GM18909 (cell line): ENCODE data around the gene WWOX.

Source experiments
- ATAC-seq: cut with Tn5 transposase; IDR thresholded peaks from one replicate; pipeline ENCODE4 v1.9.1; 2021; ENCODE audit warnings: mild to moderate bottlenecking; ENCODE audit not compliant: unreplicated experiment, poor library complexity

The WWOX gene

DNA sequence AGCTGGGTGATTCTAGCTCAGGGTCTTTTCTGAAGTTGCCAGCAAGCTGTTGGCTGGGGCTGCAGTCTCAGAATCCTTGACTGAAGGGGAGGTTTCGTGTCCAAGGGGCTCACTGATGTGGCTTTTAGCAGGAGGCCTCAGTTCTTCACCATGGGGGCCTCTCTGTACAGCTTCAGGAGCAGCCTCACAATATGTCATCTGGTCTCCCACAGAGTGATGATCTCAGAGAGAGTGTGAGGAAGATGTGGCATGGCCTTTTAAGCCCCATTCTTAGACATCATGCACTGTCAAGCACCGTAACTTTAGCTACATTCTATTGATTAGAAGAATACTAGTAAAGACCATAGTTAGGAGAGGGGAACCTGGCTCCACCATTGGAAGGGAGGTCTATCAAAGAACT, 732.6 kb downstream of the WWOX start:
- no peak for ATAC-seq

DNA sequence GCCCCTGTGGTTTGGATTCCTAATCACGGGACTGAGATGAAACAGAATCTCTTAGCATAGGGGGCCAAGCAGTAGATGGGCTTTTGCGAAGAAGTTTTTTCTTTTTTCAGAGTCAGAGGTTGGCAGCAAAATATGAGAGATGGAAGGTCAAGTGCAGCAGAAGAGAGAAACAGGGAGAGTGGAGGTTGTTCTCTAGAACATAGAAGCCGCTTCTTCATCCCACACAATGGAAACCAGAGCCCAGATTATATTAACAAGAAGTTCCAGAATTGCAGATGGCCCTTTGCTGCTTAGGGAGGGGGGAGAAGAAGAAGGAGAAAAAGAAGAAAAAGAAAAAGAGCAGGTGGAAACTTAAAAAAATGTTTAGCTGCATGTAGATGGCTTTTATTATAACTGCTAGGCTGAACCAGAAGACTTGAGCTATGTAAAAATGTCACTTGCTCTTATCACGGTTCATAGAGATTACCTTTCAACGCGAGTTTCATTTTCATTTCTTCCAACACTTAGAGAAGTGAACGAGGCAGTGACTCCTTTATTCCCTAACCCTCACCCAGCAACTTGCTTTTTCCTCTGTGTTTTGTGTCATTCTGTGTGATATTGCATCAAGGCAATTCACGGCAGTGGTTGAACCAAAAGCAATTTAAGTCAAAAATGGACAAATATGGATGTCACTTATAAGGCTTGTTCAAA, 737.5 kb downstream of the WWOX start:
- no peak for ATAC-seq

DNA sequence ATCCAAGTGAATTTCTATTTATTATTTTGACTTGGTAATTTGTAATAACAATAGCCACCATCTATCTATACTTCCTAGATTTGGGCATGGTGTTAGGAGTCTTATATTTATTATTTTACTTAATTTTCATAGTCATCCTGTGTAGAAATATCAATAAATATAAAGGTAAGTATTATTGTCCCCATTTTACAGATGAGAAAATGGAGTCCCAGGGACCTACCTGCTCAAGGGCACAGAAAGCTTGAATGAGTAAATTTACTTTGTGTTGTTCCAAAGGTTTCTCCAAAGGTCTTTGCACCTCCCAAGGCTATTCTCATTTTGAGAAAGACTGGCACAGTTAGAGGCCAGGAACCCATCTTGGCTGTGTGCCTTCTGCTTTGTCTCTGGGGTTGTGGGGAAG, 738.3 kb downstream of the WWOX start:
- no peak for ATAC-seq

DNA sequence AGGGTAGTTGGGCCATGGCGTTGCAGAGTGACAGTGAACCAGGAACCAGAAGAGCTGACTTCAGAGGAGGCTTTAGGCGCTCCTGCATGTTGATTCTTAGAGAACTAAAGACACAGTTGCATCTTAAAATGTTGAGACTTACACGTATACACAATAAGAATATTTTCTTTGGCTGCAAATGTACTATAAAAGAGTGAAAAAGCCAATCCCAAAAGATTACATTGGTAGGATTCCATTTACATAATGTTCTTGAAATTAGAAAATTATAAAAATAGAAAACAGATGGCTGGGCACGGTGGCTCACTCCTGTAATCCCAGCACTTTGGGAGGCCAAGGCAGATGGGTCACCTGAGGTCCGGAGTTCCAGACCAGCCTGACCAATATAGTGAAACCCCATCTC, 738.8 kb downstream of the WWOX start:
- no peak for ATAC-seq

DNA sequence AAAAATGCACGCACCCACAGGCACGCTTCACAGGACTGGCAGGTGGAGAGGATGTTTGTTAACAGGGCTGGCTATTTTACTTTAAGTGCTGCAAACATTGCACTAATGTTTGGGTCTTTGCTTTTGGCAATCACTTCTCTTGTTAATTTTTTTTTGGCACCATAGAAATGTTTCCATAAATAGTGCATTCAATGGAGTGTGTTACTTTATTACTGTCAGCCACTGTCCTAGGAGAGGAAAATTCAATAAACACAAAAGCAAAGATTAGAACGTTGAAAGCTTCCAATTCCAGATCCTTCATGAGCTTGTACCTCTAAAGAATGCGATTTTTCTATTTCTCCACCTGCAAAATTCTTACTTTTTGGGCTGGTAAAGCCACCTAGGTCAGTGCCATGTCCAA, 743.5 kb downstream of the WWOX start:
- no peak for ATAC-seq

DNA sequence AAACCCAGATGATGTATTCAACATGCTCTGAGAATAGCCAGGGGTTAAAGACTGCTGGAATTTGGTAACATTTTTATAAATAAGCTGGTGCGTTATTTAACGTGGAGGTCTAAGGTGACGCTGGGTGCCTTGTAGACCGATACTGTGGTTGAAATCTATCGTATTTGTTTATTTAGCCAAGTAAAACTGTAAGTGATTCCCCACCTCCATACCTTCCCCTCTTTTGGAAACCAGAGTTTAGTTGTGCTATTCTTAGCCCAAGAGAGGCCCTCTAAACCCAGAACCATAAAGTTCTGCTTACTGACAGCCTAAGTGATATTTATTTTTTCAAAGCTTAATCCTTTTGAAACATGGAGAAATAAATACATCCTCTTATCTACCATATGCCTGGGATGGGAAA, 744.5 kb downstream of the WWOX start:
- no peak for ATAC-seq

DNA sequence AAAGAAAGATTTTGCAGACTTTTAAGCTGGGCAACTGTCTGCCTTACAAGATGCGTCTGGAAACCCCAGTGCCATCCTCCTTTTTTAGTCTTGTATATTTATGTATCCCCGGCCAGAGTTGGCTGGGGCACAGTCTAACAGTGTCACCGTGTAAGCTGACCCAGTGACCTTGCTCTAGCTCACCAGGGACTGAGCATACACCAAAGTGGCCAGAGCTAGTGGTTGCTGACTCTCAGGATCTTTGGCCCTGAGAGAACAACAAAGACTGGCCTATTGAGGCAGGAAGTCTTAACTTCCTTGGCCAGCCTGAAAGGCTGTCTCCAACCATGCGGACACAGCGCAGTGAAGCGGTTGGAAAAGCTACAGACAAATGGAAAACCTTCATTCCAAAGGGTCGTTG, 745.2 kb downstream of the WWOX start:
- no peak for ATAC-seq

DNA sequence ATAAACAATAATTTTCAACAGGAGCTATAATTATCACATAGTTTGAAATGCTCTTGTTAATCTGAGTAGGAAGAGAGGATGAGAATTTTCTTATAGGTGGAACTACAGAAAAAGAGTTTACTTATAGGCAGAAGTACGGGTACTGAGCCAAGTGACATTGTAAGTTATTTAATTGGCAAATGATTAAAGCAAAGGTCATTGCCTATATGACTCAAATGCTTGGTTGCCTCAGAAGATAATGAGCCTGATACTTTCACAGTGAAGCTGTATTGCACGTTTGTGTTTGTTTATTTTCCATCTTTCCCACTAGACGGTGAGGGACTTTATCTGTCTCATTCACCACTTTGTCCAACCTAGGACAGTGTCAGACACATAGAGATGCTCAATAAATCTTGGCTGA, 751.8 kb downstream of the WWOX start:
- ATAC-seq: no peak

DNA sequence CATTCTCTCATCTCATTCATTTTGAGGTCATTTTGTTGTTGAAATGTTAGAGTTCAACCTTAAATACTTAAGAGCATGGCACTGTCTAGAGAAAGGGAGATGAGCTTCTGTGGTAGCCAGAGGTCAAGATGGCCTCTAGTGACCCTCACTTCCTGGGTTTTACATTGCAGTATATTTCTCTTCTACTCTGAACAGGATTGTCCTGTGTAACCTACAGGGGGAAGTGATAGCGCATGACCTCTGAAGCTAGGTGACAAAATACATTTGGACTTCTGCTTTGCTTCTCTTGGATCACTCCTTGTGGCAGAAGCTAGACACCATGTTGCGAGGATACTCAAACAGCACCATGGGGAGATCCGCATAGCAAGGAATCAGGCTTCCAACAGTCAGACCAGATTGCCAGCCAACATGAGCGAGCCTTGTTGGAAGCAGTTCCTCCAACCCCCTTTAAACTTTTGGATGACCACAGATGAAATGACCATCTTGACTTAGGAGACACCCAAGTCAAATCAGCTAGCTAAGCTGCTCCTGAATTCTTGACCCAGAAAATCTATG, 752.7 kb downstream of the WWOX start:
- ATAC-seq: no peak

DNA sequence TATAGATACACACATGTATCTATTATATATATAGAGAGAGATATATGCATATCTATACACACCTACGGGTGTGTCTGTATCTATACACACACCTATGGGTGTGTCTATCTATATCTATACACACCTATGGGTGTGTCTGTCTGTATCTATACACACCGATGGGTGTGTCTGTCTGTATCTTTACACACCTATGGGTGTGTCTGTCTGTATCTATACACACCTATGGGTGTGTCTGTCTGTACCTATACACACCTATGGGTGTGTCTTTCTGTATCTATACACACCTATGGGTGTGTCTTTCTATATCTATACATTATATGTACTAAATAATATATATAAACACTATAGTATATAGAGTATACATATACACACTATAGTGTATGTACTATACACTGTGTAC, 762.6 kb downstream of the WWOX start:
- ATAC-seq: no peak

DNA sequence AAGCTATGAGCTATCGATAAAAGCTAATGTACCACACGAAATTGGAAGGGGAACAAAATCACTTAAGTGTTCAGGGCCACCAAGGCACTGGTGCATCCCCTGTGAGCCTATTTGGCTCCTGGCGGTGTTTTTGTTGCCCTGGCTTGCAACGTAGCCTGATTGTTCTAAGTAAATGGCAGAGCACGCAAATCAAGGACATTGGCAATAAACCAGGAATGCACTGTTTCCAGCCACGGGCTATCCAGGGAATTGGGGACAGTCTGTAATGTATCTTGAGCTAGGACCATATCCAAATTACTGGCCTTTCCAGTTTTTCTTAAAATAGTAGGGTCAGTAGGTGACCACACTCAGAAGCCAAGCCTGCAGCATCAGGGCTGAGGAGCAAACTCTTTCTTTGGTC, 767.1 kb downstream of the WWOX start:
- ATAC-seq: no peak

DNA sequence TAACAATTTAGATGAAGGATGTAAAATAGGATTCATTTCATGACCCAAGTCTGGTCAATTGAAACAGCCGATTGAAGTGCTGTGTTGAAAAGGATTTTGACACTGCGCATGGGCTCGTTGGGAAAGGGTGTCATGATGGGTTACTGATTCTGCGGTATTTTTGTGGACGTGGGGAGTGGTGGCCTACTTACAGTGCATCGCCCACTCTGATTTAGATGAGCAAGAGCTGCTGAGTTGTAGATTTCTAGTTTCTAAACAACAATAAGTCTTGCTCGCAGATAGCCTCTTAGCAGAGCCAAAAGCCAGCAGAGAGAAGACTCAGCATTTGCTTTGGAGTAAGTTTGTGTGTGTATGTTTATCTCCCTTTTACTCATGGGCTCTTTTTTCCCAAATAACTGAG, 770.0 kb downstream of the WWOX start:
- ATAC-seq: no peak

DNA sequence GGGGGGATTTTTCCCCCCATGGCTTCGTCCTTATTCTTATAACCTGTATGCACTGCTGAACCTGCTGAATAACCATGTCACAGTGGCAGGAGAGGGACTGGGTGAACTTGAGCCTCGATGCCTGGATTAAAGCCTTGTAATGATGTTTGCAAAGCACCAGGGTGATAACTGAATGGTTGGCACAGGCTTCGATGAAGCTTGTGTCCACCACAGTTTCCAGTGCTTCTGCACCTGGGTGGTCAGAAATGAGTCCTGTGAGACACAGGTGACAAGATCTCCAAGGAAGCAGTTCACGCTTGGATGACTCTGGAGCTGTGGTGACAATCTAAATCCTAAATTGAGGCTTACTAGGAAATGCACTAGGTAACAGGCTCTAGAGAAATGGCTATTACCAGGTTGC, 771.8 kb downstream of the WWOX start:
- no peak for ATAC-seq

DNA sequence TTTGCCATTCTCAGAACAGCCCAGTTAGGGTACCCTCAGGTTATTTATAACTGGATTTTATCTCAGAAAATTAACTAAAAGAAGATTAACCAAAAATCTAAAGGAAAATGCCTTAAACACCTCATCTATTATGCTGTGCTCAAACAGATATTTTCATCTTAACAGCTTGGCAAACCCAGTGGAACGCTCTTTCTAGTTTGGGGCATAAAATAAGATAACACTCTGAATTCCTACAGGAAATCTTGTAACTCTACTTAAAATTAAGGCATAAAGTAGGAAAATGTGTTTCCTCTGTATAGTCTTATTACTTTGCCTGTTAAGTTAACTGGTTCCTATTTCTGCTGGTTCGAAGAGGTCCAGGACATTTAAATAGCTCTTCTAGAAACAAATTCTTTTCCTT, 777.2 kb downstream of the WWOX start:
- ATAC-seq: no peak

DNA sequence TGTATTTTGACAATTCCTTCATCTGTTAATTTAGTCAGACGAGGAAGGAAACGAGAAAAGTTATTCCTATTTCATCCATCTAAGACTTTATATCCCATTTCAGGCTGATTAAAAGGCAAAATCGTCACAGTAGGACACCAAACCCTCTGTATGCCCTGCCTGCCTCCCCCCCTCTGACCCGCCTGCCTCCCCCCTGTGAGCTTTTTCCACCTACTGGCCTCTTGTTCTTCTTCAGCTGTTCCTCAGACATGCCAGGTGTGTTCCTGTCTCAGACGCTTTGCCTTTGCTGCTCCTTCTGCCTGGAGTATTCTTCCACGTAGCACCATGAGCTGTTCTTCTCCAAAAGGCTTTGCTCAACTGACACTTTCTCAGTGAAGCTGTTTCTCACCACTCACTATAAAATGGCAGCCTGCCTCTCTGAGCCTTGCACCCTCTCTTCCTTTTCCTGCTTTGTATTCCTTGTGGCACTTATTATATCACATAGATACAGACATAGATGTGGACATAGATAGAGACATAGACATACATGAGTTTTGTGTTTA, 777.7 kb downstream of the WWOX start:
- ATAC-seq: no peak

DNA sequence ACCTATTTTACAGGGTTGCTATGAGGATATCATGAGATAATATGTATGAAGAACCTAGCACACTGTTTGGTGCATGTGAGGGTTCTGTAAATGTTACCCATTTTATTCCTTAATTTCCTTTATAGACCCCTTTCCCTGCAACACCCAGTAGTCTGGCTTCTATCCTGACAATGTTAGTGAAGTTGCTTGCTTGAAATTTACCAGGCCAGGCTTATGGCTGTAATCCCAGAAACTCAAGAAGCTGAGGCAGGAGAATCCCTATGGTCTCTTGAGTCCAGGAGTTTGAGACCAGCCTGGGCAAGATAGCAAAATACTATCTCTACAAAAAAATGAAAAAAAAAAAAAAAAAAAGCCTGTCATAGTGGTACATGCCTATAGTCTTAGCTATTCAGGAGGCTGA, 779.1 kb downstream of the WWOX start:
- ATAC-seq: no peak

DNA sequence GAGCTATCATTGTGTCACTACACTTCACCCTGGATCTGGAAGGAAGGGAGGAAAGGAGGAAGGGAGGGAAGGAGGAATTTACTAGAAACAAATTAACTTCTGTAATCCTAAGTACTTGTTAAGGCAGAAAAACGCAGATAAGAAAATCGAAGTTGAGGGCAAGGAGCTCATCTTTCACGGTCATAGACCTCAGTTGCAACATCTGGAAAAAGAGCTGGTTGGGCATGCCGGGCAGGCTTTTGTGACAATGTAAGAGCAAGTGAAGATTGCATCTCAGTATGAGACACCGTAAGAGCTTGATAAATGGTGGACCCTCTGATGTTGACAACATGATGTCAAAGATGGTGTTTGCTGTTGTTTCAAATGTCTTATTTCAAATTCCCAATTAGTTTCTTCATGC, 779.6 kb downstream of the WWOX start:
- ATAC-seq: no peak

DNA sequence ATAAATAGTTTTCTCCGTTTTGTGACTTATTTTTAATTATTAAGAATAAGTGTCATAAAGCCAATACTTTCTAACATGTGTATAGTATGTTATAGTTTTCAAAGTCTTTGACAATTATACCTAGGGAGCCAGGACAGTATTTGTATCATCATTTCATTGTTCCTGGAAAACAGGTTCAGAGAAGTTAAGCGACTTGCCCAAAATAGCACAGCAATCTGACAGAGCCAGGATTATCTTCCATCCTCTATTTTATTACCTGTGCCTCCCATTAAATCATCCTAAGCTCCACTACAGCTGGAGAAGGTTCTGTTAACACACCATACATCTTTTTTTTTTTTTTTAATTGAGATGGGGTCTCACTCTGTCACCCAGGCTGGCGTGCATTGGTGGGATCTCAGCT, 782.7 kb downstream of the WWOX start:
- no peak for ATAC-seq

DNA sequence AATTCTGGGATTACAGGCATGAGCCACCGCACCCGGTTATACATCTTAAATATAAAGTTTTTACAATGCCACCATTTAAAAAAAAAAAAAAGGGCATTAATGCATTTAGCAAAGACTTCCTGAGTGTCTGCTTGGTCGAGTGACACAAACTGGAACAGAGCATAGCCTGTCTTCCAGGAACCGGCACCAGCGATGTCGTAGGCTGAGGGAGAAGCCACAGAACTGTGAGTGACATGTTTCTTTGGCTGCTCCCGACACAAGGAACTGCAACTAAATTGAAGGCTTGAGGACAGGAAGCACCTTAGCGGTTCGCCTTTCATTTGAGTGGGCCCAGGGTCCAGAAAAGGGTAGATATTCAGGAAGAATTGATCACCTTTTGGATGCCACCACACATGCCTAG, 783.3 kb downstream of the WWOX start:
- no peak for ATAC-seq

DNA sequence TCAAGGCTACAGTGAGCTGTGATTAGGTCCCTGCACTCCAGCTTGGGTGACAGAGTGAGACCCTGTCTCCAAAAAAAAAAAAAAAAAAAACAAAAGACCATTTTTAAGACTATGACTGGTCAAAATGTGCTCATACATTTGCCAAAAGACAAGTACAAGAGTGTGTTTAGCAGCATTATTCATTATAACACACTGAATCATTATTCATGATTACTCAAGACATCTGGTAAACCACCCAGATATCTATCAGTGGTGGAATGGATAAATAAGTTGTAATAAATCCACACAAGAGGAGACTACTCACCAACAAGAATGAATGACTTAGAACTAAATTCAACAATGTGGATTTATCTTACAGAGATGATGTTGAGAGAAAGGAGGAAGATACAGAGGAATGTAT, 784.8 kb downstream of the WWOX start:
- no peak for ATAC-seq

DNA sequence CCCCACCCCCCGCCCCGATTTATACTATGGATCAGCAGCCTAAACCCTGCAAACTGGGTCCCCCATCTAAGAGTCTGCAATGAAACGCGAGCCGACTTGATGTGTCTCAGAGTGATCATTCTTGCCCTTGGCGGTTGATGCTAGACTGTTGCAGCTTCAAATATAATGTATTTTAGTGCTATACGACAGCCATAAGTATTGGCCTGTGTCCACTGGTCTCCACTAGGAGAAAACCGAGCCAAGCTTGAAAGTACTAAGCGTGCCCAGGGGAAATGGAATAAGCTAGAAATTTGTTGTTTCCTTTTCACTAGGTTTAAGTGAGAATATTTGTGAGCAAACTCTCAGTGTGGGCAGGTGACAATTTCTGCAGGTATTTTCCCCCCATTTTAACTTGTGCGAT, 789.9 kb downstream of the WWOX start:
- no peak for ATAC-seq

DNA sequence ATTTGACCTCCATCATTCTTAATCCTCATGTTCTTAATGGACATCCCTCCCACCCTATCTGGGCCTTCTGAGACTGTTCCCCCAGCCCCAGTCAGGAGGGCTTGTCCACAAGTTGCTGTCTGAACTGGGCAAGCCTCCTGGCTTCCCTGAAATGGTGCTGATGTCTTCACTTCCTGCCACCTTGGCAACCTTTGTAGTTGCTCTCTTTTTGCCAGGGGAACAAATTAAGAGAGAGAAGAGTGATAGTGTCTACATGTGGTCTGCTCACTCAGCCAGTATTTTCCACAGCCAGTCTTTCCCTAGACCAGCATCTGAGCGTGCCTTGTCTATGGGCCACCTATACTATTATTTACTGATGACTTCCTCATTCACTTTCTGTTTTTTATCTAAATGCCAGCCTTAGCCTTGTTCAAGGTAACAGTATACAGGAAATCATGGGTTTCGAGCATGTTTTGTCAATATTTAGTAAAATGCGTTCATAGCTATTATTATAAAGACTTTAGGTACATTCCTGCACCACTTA, 791.0 kb downstream of the WWOX start:
- no peak for ATAC-seq
